Keratinocyte (primary cell): ENCODE measurements around the gene PCGF2. TPM values are rescaled to one million over a fixed set of nuclear protein-coding genes. Genes with fewer than 3 reads are reported as not detected.
A peak's percentile ranks its signal among the peaks of the same experiment; 100 is the strongest.

Experiments used
- DNase-seq: peaks from one replicate; pipeline ENCODE4 v3.0.0-alpha.2; 2011; ENCODE audit warnings: low read depth, missing footprints, low spot score
- FAIRE-seq: peaks from 2 replicates; lab custom pipeline; 2011; peaks lifted over from hg19 to GRCh38; lab: Jason Lieb, UNC
- H2AFZ ChIP-seq: 2 replicates; pipeline ENCODE4 v1.6.0; 2012; ENCODE audit warnings: low read length, control low read depth, inconsistent platforms; ENCODE audit not compliant: control insufficient read depth
- H3K27ac ChIP-seq: 2 replicates; pipeline ENCODE4 v1.5.1; 2011; ENCODE audit warnings: low read length; ENCODE audit not compliant: control insufficient read depth, insufficient read depth
- H3K27me3 ChIP-seq: 3 replicates; pipeline ENCODE4 v1.6.0; 2011; ENCODE audit warnings: low read length; ENCODE audit not compliant: control insufficient read depth, insufficient read depth; ENCODE audit errors: extremely low read depth
- H3K36me3 ChIP-seq, 2 experiments: 2 replicates in 1 of 2; 3 replicates in 1 of 2; pipeline ENCODE4 v1.5.1; 2011; ENCODE audit warnings: low read length in 2 of 2, mild to moderate bottlenecking in 1 of 2; ENCODE audit not compliant: control insufficient read depth in 2 of 2, insufficient read depth in 2 of 2; ENCODE audit errors: extremely low read depth in 1 of 2
- H3K4me1 ChIP-seq: 3 replicates; pipeline ENCODE4 v1.5.1; 2011; ENCODE audit warnings: low read length; ENCODE audit not compliant: control insufficient read depth, insufficient read depth; ENCODE audit errors: extremely low read depth
- H3K4me2 ChIP-seq: 3 replicates; pipeline ENCODE4 v1.6.0; 2011; ENCODE audit warnings: low read depth, low read length; ENCODE audit not compliant: control insufficient read depth, insufficient read depth; ENCODE audit errors: extremely low read depth
- H3K4me3 ChIP-seq, 3 experiments: fragments of 200-600 bp in 1 of 3; sonication (generic) in 1 of 3; 2 replicates in 2 of 3; 3 replicates in 1 of 3; pipeline ENCODE4 v1.5.1; 2011 to 2016; ENCODE audit warnings: low read length in 3 of 3, mild to moderate bottlenecking in 3 of 3, control low read depth in 2 of 3, inconsistent platforms in 1 of 3, low read depth in 1 of 3, mixed read lengths in 1 of 3, mixed run types in 1 of 3, moderate library complexity in 1 of 3; ENCODE audit not compliant: control insufficient read depth in 2 of 3, insufficient read depth in 2 of 3; ENCODE audit errors: extremely low read depth in 1 of 3
- H3K79me2 ChIP-seq: 2 replicates; pipeline ENCODE4 v1.6.0; 2012; ENCODE audit warnings: low read length; ENCODE audit not compliant: control insufficient read depth, insufficient read depth
- H3K9ac ChIP-seq: 3 replicates; pipeline ENCODE4 v1.6.0; 2011; ENCODE audit warnings: low read length; ENCODE audit not compliant: control insufficient read depth, insufficient read depth; ENCODE audit errors: extremely low read depth
- H3K9me1 ChIP-seq: 3 replicates; pipeline ENCODE4 v1.6.0; 2011; ENCODE audit warnings: low read length; ENCODE audit not compliant: control insufficient read depth, insufficient read depth; ENCODE audit errors: extremely low read depth
- H3K9me3 ChIP-seq: 2 replicates; pipeline ENCODE4 v1.5.1; 2012; ENCODE audit warnings: low read depth, low read length; ENCODE audit not compliant: control insufficient read depth
- H4K20me1 ChIP-seq: 3 replicates; pipeline ENCODE4 v1.6.0; 2011; ENCODE audit warnings: low read length; ENCODE audit not compliant: control insufficient read depth, insufficient read depth; ENCODE audit errors: extremely low read depth
- EZH2 ChIP-seq: IDR thresholded peaks from one replicate; pipeline ENCODE4 v1.6.1; 2012; ENCODE audit warnings: inconsistent platforms, mild to moderate bottlenecking, low read length, moderate library complexity
- dilution Hi-C: fragments of 300-500 bp; cut with MboI; formaldehyde crosslinking; loops from one replicate; pipeline ENCODE4 v1.7.0; 2020; ENCODE audit warnings: low sequenced_read_pairs; ENCODE audit not compliant: extremely low pct_ligation_motif_present
- polyA plus RNA-seq, 5 experiments: library from polyadenylated mRNA; depleted of rRNA in 3 of 5; stranded (reverse) in 3 of 5; stranded (forward) in 1 of 5; unstranded in 1 of 5; fragments of >200 nt; gene quantifications; 1 replicate in 1 of 5; 2 replicates in 3 of 5; 3 replicates in 1 of 5; pipeline versions ENCODE4 v1.2.1 to v1.2.3, GENCODE V29; 2011 to 2012; ENCODE audit warnings: missing spikeins in 2 of 5, low read depth in 1 of 5, low replicate concordance in 1 of 5
- TF ChIP-seq, protein P1 (sequence below), 3 experiments: IDR thresholded peaks in 1 of 3; conservative IDR thresholded peaks in 1 of 3; optimal IDR thresholded peaks in 1 of 3; 2 replicates in 2 of 3; 3 replicates in 1 of 3; pipeline versions ENCODE3 to v1.5.1; 2011; ENCODE audit warnings: low read length in 3 of 3, mild to moderate bottlenecking in 3 of 3, moderate library complexity in 2 of 3, control low read depth in 1 of 3, inconsistent platforms in 1 of 3; ENCODE audit not compliant: insufficient read depth in 2 of 3; ENCODE audit errors: extremely low read depth in 1 of 3

PCGF2 gene
- polyA plus RNA-seq, 1 donor (not counting 4 experiments of a cell fraction or from before 2014, with no cell fraction given) = 4.1 TPM

DNA sequence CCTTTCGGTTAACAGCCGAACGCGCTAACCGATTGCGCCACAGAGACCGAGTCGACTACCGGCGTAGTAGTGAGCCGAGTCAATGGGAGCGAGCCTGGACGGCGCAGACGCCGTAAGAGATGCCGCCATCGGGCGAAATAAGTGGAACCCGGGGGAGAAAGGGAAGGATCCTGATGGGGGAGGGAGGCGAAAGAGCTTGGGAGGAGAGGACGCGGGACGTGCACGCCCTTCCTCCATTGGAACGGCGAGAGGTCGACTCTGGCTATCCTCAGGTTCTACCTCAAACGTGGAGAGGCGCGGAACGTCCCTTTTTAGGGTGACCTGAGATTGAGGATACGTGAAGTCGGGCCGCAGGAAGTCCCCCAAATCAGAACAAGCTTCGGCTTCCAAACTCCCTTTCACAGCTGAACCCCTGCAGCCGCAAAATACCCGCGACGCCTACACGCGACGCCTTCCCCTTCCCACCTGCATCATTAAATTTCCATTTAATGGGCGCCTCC is 3.7 kb upstream of the PCGF2 start:
- peak overlapping the region; percentile 92 for H3K27ac ChIP-seq
- no peak for TF ChIP-seq EZH2
- TF ChIP-seq, protein P1, sequence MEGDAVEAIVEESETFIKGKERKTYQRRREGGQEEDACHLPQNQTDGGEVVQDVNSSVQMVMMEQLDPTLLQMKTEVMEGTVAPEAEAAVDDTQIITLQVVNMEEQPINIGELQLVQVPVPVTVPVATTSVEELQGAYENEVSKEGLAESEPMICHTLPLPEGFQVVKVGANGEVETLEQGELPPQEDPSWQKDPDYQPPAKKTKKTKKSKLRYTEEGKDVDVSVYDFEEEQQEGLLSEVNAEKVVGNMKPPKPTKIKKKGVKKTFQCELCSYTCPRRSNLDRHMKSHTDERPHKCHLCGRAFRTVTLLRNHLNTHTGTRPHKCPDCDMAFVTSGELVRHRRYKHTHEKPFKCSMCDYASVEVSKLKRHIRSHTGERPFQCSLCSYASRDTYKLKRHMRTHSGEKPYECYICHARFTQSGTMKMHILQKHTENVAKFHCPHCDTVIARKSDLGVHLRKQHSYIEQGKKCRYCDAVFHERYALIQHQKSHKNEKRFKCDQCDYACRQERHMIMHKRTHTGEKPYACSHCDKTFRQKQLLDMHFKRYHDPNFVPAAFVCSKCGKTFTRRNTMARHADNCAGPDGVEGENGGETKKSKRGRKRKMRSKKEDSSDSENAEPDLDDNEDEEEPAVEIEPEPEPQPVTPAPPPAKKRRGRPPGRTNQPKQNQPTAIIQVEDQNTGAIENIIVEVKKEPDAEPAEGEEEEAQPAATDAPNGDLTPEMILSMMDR (optimal IDR thresholded peaks at IDR 0.05 in 1 of 3, IDR thresholded peaks at IDR 0.05 in 1 of 3, conservative IDR thresholded peaks at IDR 0.05 in 1 of 3; ENCODE audit: extremely low read depth in 1 of 3, insufficient read depth in 2 of 3, low read length in 3 of 3) = no peak
- FAIRE-seq (no peak), DNase-seq (no peak)
- peak overlapping the region; percentile 65 for H2AFZ ChIP-seq
- H3K79me2 ChIP-seq = peaks cover 36% of the 10 kb centered on the region
- peak overlapping the region; percentile 87 for H3K4me2 ChIP-seq
- no peaks in the 10 kb centered on the region for H3K9me1 ChIP-seq
- peak overlapping the region; percentile 78 to 100 (median 97) for H3K4me3 ChIP-seq
- peak overlapping the region; percentile 94 for H3K9ac ChIP-seq
- H3K27me3 ChIP-seq = no peaks in the 10 kb centered on the region
- peaks cover 21% of the 10 kb centered on the region for H3K4me1 ChIP-seq
- no peaks in the 10 kb centered on the region for H3K9me3 ChIP-seq
- dilution Hi-C loops = no loop called here
- H4K20me1 ChIP-seq = peaks cover under 1% of the 10 kb centered on the region
- peaks cover 2 to 20% of the 10 kb centered on the region in 2 experiments for H3K36me3 ChIP-seq

DNA sequence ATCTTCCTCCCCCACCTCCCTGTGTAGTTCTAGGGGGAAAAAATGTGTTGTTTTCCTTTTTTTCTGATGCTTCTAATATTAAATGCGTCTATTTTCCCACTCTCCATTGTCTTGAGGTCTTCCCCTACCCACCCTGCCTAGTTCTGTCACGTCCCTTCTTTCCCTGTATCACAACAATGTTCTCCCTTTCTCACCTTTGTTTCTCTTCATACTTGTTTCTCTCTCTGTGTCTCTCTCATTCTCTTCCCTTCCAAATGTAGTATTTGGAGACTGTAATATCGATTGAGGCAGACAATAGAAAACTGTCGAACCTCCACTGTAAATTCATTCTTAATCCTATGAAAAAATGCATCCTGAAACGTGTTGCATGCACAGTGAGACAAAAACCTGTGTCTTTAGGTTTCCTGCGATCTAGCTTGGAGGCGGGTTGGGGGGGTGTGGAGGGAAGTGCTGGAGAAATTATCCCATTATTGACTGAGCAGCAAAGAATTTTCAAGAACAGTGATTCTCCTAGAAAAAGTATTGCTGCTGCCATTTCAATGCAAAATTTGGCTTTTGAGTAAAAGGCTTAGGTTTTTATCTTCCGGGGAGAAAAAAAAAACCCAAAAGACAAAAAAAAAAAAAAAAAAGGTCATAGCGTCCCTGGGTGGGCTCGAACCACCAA is 3.1 kb upstream of the PCGF2 start:
- Histone ChIP-seq H3K9me3 (no peaks in the 10 kb centered on the region), H3K9ac (peak overlapping the region; percentile 29), H3K79me2 (peaks cover 42% of the 10 kb centered on the region), H3K4me2 (peak overlapping the region; percentile 87), H3K27ac (peak overlapping the region; percentile 45), H3K27me3 (no peaks in the 10 kb centered on the region), H4K20me1 (peaks cover 2% of the 10 kb centered on the region), H3K4me1 (peaks cover 26% of the 10 kb centered on the region), H3K4me3 (peak overlapping the region; percentile 16 to 100 (median 29)), H2AFZ (peak overlapping the region; percentile 3), H3K9me1 (peaks cover 2% of the 10 kb centered on the region), H3K36me3 (peaks cover 2 to 17% of the 10 kb centered on the region in 2 experiments)
- DNase-seq (no peak), FAIRE-seq (no peak)
- dilution Hi-C loops = no loop called here
- TF ChIP-seq EZH2 = no peak
- TF ChIP-seq, protein P1 (optimal IDR thresholded peaks at IDR 0.05 in 1 of 3, IDR thresholded peaks at IDR 0.05 in 1 of 3, conservative IDR thresholded peaks at IDR 0.05 in 1 of 3; ENCODE audit: extremely low read depth in 1 of 3, insufficient read depth in 2 of 3, low read length in 3 of 3) = no peak
